GM23338 (cell line): ENCODE data around the gene ODAD3. TPM values are rescaled to one million over a fixed set of nuclear protein-coding genes. Genes with fewer than 3 reads are reported as not detected.

Source experiments
- ATAC-seq: fragments of 200-7000 bp; cut with Tn5 transposase; 3 replicates; pipeline ENCODE4 v1.9.1; 2020
- DNase-seq: peaks from one replicate; pipeline ENCODE4 v3.0.0-alpha.2; 2015; ENCODE audit warnings: low spot score
- H2AFZ ChIP-seq: fragments of 200-600 bp; sonication (generic); 2 replicates; pipeline ENCODE4 v1.8.0; 2016; ENCODE audit warnings: antibody characterized with exemption, mild to moderate bottlenecking, moderate library complexity
- H3F3A ChIP-seq: fragments of 200-600 bp; sonication (generic); replicated peaks from 2 replicates; pipeline ENCODE4 v1.8.0; 2017; ENCODE audit warnings: antibody characterized with exemption, mixed run types, low read depth
- H3K27ac ChIP-seq: fragments of 200-600 bp; sonication (generic); 2 replicates; pipeline ENCODE4 v1.6.1; 2016; ENCODE audit warnings: low read depth
- H3K27me3 ChIP-seq: fragments of 200-600 bp; sonication (generic); 2 replicates; pipeline ENCODE4 v1.8.0; 2016; ENCODE audit warnings: mild to moderate bottlenecking, mixed run types, moderate library complexity; ENCODE audit not compliant: insufficient read depth
- H3K36me3 ChIP-seq: fragments of 200-600 bp; sonication (generic); 2 replicates; pipeline ENCODE4 v1.8.0; 2016; ENCODE audit warnings: mild to moderate bottlenecking; ENCODE audit not compliant: insufficient read depth
- H3K4me1 ChIP-seq: fragments of 200-600 bp; sonication (generic); 2 replicates; pipeline ENCODE4 v1.8.0; 2016; ENCODE audit warnings: mild to moderate bottlenecking, moderate library complexity; ENCODE audit not compliant: insufficient read depth
- H3K4me2 ChIP-seq: fragments of 200-600 bp; sonication (generic); 2 replicates; pipeline ENCODE4 v1.7.1; 2017; ENCODE audit warnings: mixed run types
- H3K4me3 ChIP-seq: fragments of 200-600 bp; sonication (generic); 2 replicates; pipeline ENCODE4 v1.6.1; 2016; ENCODE audit warnings: mixed run types
- H3K79me2 ChIP-seq: fragments of 200-600 bp; sonication (generic); replicated peaks from 2 replicates; pipeline ENCODE4 v1.8.0; 2017; ENCODE audit warnings: mild to moderate bottlenecking; ENCODE audit not compliant: insufficient read depth
- H3K9me2 ChIP-seq: fragments of 200-600 bp; sonication (generic); 2 replicates; pipeline ENCODE4 v1.8.0; 2017; ENCODE audit not compliant: insufficient read depth
- H4K20me1 ChIP-seq: fragments of 200-600 bp; sonication (generic); replicated peaks from 2 replicates; pipeline ENCODE4 v1.8.0; 2017; ENCODE audit warnings: mild to moderate bottlenecking; ENCODE audit not compliant: insufficient read depth
- H3K27ac Mint-ChIP-seq: 2 replicates; pipeline ENCODE4 v1.8.0; 2020; ENCODE audit warnings: inconsistent platforms, mild to moderate bottlenecking, moderate library complexity, mixed read lengths
- H3K27me3 Mint-ChIP-seq: 3 replicates; pipeline ENCODE4 v1.8.0; 2022; ENCODE audit warnings: low read depth, mild to moderate bottlenecking, moderate library complexity, mixed read lengths, inconsistent platforms; ENCODE audit not compliant: insufficient read depth, poor library complexity
- H3K36me3 Mint-ChIP-seq: 3 replicates; pipeline ENCODE4 v1.8.0; 2021; ENCODE audit warnings: low read depth, mild to moderate bottlenecking, inconsistent platforms, moderate library complexity, mixed read lengths
- H3K4me1 Mint-ChIP-seq: 3 replicates; pipeline ENCODE4 v1.8.0; 2020; ENCODE audit warnings: mild to moderate bottlenecking, inconsistent platforms, mixed read lengths
- H3K4me3 Mint-ChIP-seq: 3 replicates; pipeline ENCODE4 v1.8.0; 2021; ENCODE audit warnings: moderate library complexity, mild to moderate bottlenecking, inconsistent platforms, mixed read lengths
- H3K9me3 Mint-ChIP-seq: 3 replicates; pipeline ENCODE4 v1.8.0; 2020; ENCODE audit warnings: moderate library complexity, mild to moderate bottlenecking, inconsistent platforms, mixed read lengths
- CREB1 ChIP-seq: fragments of 250-450 bp; sonication (Bioruptor Pico); IDR thresholded peaks from 2 replicates; pipeline ENCODE4 v1.5.0; 2020; ENCODE audit warnings: low read depth, mild to moderate bottlenecking, moderate library complexity
- EZH2phosphoT487 ChIP-seq: fragments of 200-600 bp; sonication (generic); IDR thresholded peaks from one replicate; pipeline ENCODE4 v1.8.1; 2018; ENCODE audit warnings: antibody characterized with exemption; ENCODE audit not compliant: unreplicated experiment
- JUNB ChIP-seq: IDR thresholded peaks from one replicate; pipeline ENCODE4 v1.6.1; 2016; ENCODE audit warnings: antibody characterized with exemption; ENCODE audit not compliant: unreplicated experiment
- POLR2AphosphoS5 ChIP-seq: IDR thresholded peaks from 2 replicates; pipeline ENCODE4 v1.6.1; 2016; ENCODE audit warnings: antibody characterized with exemption, low read depth
- STAT1 ChIP-seq: IDR thresholded peaks from one replicate; pipeline ENCODE4 v1.6.1; 2016; ENCODE audit warnings: antibody characterized with exemption; ENCODE audit not compliant: unreplicated experiment
- ZNF114 ChIP-seq: fragments of 250-450 bp; sonication (Bioruptor Pico); IDR thresholded peaks from 2 replicates; pipeline ENCODE4 v1.5.0; 2020; ENCODE audit warnings: mild to moderate bottlenecking, moderate library complexity
- ZNF331 ChIP-seq: fragments of 250-450 bp; sonication (Bioruptor Pico); IDR thresholded peaks from 2 replicates; pipeline ENCODE4 v1.5.0; 2020; ENCODE audit warnings: low read depth, mild to moderate bottlenecking, moderate library complexity
- polyA plus RNA-seq: library from polyadenylated mRNA; unstranded; fragments of >200 nt; fragmentation: Nextera tagmentation; extraction: Ambion mirVana; gene quantifications from 2 replicates; pipeline ENCODE4 v1.2.1, GENCODE V29; 2016
- total RNA-seq: library from RNA; depleted of rRNA; stranded (reverse); fragments of >200 nt; shearing (Covaris generic); gene quantifications from 2 replicates; pipeline ENCODE4 v1.2.3, GENCODE V29; 2014
- TF ChIP-seq, protein P1 (sequence below): fragments of 250-450 bp; sonication (Bioruptor Pico); IDR thresholded peaks from 2 replicates; pipeline ENCODE4 v1.5.0; 2020; ENCODE audit warnings: mild to moderate bottlenecking, moderate library complexity
- TF ChIP-seq, protein P2 (sequence below), 2 experiments: fragments of 200-600 bp in 1 of 2; sonication (generic) in 1 of 2; conservative IDR thresholded peaks; 2 replicates each; pipeline versions ENCODE4 v1.5.1 to v1.6.1; 2016 to 2017; ENCODE audit warnings: antibody characterized with exemption in 2 of 2, low read depth in 2 of 2, mild to moderate bottlenecking in 2 of 2, moderate library complexity in 1 of 2

ODAD3 gene
- total and polyA plus RNA-seq, 2 experiments from 2014 or later = 1.5 to 6.1 TPM

DNA sequence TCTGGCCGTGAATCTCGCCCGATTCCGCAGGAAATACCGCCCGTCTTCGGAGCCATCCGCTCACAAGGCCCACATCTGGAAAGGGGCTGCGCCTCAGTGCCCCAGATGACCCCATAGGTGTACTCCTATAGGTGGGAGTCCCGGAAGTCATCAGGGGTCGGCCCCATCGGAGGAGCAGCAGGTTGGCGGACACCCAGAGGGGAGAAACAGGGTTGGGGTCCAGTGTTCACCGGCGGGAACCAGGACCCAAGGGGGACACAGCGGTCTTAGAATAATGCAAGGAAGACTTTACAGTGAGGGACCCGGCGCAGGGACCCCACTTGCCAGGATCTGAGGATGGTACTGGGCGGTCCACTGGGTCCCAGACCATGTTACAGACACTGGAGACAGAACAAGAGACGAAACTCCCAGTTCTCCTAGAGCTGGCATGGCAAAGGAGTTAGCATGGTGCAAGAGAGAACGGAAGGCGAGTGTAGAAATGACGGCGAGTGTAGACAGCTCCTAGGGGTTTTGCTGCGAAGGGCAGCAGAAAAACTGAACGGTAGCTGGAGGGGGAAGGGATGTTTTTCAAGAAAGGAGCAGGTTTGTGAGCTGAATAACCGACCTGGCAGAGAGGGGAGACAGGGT, 11.6 kb downstream of the ODAD3 start (continued):
- TF ChIP-seq, protein P1, sequence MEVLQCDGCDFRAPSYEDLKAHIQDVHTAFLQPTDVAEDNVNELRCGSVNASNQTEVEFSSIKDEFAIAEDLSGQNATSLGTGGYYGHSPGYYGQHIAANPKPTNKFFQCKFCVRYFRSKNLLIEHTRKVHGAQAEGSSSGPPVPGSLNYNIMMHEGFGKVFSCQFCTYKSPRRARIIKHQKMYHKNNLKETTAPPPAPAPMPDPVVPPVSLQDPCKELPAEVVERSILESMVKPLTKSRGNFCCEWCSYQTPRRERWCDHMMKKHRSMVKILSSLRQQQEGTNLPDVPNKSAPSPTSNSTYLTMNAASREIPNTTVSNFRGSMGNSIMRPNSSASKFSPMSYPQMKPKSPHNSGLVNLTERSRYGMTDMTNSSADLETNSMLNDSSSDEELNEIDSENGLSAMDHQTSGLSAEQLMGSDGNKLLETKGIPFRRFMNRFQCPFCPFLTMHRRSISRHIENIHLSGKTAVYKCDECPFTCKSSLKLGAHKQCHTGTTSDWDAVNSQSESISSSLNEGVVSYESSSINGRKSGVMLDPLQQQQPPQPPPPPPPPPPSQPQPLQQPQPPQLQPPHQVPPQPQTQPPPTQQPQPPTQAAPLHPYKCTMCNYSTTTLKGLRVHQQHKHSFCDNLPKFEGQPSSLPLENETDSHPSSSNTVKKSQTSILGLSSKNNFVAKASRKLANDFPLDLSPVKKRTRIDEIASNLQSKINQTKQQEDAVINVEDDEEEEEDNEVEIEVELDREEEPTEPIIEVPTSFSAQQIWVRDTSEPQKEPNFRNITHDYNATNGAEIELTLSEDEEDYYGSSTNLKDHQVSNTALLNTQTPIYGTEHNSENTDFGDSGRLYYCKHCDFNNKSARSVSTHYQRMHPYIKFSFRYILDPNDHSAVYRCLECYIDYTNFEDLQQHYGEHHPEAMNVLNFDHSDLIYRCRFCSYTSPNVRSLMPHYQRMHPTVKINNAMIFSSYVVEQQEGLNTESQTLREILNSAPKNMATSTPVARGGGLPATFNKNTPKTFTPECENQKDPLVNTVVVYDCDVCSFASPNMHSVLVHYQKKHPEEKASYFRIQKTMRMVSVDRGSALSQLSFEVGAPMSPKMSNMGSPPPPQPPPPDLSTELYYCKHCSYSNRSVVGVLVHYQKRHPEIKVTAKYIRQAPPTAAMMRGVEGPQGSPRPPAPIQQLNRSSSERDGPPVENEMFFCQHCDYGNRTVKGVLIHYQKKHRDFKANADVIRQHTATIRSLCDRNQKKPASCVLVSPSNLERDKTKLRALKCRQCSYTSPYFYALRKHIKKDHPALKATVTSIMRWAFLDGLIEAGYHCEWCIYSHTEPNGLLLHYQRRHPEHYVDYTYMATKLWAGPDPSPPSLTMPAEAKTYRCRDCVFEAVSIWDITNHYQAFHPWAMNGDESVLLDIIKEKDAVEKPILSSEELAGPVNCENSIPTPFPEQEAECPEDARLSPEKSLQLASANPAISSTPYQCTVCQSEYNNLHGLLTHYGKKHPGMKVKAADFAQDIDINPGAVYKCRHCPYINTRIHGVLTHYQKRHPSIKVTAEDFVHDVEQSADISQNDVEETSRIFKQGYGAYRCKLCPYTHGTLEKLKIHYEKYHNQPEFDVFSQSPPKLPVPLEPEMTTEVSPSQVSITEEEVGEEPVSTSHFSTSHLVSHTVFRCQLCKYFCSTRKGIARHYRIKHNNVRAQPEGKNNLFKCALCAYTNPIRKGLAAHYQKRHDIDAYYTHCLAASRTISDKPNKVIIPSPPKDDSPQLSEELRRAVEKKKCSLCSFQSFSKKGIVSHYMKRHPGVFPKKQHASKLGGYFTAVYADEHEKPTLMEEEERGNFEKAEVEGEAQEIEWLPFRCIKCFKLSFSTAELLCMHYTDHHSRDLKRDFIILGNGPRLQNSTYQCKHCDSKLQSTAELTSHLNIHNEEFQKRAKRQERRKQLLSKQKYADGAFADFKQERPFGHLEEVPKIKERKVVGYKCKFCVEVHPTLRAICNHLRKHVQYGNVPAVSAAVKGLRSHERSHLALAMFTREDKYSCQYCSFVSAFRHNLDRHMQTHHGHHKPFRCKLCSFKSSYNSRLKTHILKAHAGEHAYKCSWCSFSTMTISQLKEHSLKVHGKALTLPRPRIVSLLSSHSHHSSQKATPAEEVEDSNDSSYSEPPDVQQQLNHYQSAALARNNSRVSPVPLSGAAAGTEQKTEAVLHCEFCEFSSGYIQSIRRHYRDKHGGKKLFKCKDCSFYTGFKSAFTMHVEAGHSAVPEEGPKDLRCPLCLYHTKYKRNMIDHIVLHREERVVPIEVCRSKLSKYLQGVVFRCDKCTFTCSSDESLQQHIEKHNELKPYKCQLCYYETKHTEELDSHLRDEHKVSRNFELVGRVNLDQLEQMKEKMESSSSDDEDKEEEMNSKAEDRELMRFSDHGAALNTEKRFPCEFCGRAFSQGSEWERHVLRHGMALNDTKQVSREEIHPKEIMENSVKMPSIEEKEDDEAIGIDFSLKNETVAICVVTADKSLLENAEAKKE = no peak
- TF ChIP-seq, protein P2, sequence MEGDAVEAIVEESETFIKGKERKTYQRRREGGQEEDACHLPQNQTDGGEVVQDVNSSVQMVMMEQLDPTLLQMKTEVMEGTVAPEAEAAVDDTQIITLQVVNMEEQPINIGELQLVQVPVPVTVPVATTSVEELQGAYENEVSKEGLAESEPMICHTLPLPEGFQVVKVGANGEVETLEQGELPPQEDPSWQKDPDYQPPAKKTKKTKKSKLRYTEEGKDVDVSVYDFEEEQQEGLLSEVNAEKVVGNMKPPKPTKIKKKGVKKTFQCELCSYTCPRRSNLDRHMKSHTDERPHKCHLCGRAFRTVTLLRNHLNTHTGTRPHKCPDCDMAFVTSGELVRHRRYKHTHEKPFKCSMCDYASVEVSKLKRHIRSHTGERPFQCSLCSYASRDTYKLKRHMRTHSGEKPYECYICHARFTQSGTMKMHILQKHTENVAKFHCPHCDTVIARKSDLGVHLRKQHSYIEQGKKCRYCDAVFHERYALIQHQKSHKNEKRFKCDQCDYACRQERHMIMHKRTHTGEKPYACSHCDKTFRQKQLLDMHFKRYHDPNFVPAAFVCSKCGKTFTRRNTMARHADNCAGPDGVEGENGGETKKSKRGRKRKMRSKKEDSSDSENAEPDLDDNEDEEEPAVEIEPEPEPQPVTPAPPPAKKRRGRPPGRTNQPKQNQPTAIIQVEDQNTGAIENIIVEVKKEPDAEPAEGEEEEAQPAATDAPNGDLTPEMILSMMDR (conservative IDR thresholded peaks at IDR 0.05; ENCODE audit: low read depth in 2 of 2) = no peak
- TF ChIP-seq POLR2AphosphoS5 (no peak), JUNB (no peak)

DNA sequence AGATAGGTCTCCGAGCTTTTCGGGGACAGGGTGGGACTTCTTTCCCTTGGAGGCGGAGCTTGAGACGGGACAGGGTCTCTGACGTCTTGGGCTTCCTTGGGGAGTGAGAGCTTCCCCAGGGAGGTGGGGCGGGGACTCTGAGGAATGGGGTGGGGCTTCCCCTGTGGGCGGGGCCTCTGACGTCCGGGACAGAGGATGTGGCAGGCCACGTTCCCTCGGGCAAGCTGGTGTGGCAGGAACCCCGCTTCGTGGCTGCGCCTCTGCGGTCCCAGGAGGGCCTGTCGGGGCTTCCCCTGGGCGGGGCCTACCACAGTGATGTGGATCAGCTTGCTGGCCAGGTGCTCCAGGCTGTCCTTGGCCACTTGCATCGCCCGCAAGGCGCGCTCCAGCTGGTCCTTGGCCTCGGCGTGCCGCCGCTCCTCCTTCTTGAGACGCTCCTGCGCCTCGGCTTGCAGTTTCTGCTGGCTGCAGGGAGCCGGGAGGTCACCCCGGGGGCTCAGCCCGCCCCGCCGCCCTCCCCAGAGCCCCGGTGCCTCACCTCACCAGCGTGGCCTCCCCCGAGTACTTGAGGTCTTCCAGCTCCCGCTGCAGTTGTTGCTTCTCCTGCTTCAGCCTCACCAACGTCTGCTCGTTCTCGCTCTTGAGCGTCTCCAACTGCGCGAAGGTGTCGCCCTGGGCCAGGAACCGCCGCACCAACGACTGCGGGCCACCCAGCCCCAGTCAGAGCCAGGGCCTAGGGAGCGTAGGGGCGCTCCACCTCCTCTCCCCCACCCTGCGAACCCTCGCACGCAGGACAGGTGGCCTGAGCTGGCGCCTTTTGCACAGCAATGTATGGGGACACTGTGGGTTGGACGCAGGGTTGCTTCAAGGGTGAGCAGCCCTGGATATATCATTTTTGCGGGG, 12.5 kb downstream of the ODAD3 start:
- Mint-ChIP-seq H3K4me3 (peak overlapping the region; percentile 82), H3K27ac (peak overlapping the region; percentile 93), H3K4me1 (peaks cover 18% of the 10 kb centered on the region), H3K36me3 (no peaks in the 10 kb centered on the region), H3K9me3 (peaks cover 2% of the 10 kb centered on the region; the same call in 1 of the 3 replicates), H3K27me3 (peaks cover 45% of the 10 kb centered on the region)
- H3K36me3 ChIP-seq = no peaks in the 10 kb centered on the region
- peaks cover 45% of the 10 kb centered on the region for H3K27me3 ChIP-seq
- peaks cover 29% of the 10 kb centered on the region for H3K4me1 ChIP-seq
- no peaks in the 10 kb centered on the region for H3K79me2 ChIP-seq
- no peaks in the 10 kb centered on the region for H4K20me1 ChIP-seq
- H3F3A ChIP-seq = peaks cover 23% of the 10 kb centered on the region
- peak overlapping the region; percentile 100 for H3K4me2 ChIP-seq
- H3K9me2 ChIP-seq = no peaks in the 10 kb centered on the region
- DNase-seq (peak; percentile 98), ATAC-seq (peak; percentile 26)
- H3K4me3 ChIP-seq = peak overlapping the region; percentile 90
- H2AFZ ChIP-seq = peak overlapping the region; percentile 92
- peak overlapping the region; percentile 53; the same call in 1 of the 2 replicates for H3K27ac ChIP-seq
- TF ChIP-seq EZH2phosphoT487 (no peak), CREB1 (peak; percentile 41; the same call in 1 of the 2 replicates), ZNF331 (CRISPR knock-in tag) (no peak), STAT1 (no peak), JUNB (no peak), ZNF114 (CRISPR knock-in tag) (no peak)
